HG03565 (cell line): ENCODE data around the gene MAGEE2.
A peak's percentile ranks its signal among the peaks of the same experiment; 100 is the strongest.
"Not testable (repeated sequence)": the region's sequence is repeated elsewhere in the genome, so short reads cannot be mapped to it uniquely, and the experiment has no call there.

Experiments
- ATAC-seq: cut with Tn5 transposase; IDR thresholded peaks from one replicate; pipeline ENCODE4 v1.9.1; 2021; ENCODE audit warnings: mild to moderate bottlenecking, moderate library complexity; ENCODE audit not compliant: unreplicated experiment

The MAGEE2 gene, protein sequence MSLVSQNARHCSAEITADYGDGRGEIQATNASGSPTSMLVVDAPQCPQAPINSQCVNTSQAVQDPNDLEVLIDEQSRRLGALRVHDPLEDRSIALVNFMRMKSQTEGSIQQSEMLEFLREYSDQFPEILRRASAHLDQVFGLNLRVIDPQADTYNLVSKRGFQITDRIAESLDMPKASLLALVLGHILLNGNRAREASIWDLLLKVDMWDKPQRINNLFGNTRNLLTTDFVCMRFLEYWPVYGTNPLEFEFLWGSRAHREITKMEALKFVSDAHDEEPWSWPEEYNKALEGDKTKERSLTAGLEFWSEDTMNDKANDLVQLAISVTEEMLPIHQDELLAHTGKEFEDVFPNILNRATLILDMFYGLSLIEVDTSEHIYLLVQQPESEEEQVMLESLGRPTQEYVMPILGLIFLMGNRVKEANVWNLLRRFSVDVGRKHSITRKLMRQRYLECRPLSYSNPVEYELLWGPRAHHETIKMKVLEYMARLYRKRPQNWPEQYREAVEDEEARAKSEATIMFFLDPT

DNA sequence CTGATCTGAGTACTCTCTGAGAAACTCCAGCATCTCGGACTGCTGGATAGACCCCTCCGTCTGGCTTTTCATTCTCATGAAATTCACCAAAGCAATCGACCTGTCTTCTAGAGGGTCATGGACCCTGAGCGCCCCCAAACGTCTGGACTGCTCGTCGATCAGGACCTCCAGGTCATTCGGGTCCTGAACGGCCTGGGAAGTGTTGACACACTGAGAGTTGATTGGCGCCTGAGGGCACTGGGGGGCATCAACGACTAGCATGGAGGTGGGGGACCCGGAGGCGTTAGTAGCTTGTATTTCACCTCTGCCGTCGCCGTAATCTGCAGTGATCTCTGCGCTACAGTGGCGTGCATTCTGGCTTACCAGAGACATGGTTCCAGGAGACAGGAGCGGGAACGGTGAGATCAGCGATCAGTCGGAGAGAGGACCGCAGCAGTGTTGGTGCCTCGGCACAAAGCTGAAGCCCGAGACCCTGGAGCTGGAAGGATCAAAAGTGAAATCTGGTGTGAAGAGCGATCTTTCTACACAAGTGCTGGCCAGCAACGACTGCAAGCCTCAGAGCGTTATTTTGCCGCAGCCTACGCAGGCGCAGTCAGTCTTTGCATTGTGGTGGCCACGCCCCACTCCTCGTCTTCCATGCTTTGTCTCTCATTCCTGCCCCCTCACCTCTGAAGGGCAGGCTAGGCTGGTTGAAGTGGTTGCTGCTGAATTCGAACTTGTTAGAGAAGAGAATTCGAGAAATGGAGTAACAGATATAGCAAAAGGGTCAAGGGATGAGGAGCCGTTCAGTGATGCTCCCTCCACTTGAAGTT lies at the start of gene MAGEE2:
TSS of gene MAGEE2 (minus strand) at position 575 of the 812 bp plus-strand sequence. CDS start at position 372, 203 bp downstream.
- ATAC-seq = no peak

DNA sequence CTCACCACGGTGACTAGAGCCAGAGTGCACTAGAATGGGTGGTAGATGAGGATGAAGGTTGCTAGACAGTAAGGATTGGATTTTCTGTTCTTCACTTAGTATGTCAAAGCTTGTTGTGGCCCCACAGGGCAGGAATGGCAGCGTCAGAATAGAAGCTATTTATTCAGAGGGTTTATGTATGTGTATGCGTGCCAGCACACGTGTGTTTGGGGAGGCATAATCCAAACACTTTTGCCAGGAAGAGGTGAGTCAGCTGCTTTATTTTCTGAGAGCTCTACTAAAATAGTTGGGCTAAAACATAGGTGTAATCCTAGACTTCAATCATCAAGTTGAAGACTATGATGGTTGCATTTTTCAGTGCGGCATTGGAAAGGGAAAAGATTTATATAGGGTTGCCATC lies 1.2 kb upstream of the MAGEE2 start:
- ATAC-seq = no peak

DNA sequence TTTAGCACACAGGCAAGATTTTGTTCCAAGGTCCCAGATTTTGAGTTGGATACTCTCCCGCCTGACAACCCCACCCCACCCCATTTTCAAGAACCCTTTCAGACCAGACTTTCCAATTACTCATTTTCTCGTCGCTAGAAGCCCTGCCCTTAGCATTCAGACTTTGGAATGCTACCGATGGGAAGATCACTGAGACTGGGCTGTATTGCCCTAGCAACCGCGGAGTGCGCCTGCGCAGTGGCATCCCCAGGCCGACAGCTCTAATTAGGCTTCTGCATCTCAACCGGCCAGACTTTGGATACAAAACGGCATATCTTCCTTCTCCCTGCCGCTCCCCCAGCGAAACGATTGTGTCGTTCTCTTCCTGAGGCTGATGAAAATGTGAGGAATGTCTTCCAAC lies 3.4 kb downstream of the MAGEE2 start:
- ATAC-seq = no peak

DNA sequence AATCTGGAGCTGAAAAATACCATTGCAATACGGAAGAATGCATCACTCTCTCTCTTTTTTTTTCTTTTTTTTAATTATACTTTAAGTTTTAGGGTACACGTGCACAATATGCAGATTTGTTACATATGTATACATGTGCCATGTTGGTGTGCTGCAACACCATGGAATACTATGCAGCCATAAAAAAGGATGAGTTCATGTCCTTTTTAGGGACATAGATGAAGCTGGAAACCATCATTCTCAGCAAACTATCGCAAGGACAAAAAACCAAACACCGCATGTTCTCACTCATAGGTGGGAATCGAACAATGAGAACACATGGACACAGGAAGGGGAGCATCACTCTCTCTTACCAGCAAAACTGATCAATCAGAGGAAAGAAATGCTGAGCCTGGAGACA lies 17.0 kb downstream of the MAGEE2 start:
- not testable (repeated sequence) for ATAC-seq

DNA sequence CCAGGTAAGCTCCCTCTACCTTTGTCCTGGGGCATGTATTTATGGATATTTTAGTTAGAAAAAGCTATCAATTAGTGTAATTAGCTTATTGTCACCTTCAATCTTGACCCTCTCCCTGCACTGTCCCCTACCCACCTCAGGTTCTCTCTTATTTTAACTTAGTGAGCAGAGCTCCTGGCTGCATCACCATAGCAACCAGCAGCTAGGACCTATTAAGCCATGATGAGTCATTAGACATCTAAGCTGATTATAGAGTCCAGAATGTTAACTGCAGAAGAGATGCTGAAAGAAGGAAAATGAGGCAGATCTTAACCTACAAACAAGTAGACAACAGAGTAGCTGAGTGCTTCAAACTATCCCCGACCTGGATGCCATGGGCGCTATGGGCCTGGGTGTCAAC lies 36.6 kb downstream of the MAGEE2 start:
- ATAC-seq = no peak

DNA sequence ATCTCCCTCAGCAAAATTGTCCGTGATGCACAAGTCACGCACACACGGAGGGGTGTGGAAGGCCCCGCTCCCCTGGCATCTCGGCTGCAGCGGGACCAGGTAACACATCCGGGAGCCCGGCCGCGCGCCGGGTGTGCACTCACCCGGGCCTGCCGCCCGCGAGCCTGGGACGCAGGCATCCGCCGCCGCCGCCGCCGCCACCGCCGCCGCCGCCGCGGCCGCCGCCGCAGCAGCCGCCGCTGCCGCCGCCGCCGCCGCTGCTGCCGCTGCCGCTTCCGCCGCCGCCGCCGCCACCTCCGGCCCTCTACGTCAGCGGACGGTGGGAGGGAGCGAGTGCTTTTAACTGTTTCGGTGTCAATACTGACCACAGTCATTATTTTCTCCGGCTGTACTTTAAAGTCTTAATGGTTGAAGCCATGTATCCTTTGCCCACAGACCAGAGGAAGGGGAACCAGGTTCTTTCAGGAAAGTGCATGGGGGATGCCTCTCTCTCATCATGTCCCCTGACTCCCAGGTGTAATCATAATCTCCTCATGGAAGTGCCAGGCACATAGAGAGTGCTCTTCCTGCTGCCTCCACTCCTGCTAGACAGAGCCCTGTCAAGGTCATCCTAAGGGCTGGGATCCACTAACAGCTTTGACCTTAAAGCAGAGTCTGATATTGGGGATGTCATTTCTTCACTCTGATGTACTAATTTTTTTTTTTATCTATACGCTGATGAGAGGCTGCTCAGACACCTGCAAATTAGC lies 38.0 kb downstream of the MAGEE2 start:
- ATAC-seq = peak; percentile 72
